ENCODE results near the gene TOX2.

The TOX2 gene

DNA sequence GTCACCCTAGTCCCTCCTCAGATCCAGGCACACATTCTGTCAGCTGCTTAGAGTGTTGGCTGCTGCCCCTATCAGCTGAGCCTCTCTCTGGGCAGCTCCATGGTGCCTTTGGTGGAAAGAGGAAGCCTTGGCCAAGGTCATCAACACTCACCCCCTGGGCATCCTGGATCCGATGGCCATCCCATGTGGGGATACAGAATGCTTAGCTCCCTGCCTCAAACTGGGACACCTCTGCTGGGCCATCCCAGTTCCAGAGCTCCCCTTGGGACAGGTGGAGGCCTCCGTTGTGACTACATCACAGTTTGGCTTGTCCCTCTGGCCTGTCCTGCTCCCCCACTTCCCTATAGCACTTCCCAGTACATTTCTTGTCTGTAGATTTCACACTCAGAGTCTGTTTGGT, 45.6 kb downstream of the TOX2 start:
- DNase-seq, result no peak

DNA sequence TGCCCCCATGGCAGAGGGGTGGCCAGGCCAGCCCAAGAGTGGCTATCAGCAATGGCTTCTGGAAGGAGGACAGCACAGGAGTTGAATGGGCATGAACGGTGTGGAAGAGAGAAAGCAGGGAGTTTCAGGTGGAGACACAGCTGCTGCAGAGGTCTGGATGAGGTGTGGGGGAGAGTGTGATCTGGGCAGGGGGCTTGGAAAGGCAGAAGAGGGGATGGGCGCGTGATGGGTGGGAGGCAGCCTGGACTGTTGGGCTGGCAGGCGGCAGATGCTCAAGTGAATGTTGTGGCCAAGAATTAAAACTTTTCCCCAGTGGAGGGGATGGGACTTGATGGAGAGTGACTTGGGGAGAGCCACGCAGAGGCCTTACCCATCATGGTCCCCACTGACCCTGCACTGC, 46.5 kb downstream of the TOX2 start:
- no peak for DNase-seq

DNA sequence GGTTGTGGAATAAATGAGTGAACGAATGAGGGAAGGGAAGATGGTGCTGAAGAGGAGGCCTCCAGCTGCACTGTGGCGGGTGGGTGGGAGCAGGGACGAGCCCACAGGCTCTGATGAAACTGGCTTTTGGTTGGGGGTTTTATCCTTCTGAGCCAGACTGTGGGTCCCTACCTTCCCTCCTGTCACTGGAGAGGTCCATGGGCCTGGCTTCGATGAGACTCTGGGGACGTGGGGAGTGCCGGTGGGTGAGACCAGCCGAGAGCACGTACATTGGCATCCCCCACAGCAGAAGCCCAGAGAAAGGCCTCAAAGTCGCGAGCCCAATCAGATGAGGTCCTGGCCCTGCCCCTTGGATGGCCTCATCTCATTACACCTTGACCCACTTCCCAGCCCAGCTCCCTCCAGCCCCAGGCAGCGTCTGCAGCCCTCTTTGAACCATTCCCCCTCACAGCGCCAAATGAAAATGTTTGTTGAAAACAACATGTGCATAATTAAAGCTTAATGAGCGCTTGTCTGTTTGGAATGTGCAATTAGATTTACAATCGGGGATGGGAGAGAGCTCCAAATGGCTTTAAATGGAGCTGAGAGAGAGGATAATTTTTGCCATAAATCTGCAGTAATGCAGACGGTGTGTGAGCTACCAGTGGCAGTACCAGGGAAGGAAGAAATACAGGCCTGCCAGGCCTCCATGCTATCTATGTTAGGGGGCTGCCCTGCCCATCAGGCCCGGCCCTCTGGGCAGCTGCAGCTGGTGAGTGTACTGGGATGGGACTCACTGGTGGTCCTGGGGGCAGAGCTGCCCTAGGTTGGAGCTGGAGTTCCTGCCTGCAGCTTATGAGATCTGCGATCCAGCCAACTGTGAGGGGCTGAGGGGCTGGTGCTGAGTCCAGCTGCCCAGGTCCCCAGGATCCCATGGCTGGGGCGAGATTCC, 47.2 kb downstream of the TOX2 start:
- DNase-seq, result no peak

DNA sequence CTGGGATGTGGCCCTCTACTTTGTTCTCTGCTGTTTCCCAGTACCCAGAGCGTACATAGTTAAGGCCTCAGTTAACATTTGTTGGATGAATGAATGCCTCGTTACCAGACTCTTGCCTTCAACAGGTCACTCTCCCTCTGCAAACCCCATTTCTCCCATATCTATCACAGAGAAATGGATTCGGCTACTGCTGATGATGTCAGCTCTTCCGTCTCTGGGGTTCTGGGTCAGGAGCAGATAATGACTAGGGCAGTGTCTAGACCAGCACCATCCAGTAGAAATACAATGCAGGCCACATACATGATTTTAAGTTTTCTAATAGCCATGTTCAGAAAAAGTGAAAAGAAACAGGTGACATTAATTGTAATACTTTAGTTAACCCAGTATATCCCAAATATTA, 47.9 kb downstream of the TOX2 start:
- DNase-seq, result no peak

DNA sequence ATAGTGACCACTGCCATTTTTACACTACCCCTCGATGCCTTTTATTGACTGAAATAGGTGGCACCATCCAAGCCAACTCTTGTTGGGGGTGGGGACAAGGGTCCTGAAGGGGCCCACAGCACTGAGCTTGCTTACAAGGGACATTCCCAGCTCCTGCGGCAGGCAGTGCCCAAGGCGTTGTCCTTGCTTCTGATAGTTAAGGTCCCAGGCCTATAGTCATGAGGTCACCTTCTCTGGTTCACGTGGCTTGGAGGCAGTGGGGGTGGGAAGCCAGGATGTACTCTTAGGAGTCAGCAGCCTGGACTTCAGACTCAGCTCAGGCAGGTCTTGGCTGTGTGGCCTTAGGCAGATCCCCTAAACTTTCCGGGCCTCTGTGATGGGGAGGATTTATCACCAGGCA, 48.6 kb downstream of the TOX2 start:
- DNase-seq, result no peak

DNA sequence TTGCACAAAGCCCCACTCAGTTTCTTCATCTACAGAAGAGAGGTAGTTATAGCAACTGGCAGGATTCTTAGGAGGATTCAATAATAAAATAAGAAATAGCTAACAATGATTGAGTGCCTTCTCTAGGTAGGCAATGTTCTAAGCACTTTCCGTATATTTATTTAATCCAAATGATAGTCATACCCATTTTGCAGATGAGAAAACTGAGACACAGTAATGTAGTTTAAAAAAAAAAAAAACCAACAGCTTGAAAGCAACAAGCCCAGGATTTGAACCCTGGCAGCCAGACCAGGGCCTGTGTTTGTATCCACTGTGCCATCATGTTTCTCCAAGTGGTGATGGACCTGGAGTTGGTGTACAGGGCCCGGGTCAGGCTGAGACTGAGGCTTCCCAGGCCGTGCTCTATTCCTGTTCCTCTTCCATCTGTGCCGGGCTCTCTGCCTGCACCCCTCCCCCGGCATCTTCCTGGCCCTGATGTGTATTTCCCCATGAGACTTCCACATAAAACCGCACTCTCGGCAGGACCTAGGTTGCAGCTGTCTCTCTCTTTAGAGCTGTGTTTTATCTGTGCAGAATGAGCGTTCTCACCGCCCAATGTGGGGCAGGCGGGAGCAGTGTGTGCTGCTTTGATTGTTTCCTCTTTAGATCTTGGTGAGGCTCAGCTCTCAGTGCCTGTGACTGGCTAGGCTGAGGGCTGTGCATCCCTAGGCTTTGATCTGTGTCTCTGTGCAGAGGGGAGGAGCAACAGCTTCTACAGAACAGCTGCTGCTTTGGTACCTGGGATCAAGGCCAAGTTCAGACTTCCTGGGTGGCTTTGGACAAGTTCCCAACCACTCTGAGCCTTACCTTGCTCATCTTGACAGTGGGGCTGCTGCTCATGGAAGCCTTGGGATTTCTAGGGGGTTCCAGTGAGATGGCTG, 49.5 kb downstream of the TOX2 start:
- peak; percentile 74 for DNase-seq

DNA sequence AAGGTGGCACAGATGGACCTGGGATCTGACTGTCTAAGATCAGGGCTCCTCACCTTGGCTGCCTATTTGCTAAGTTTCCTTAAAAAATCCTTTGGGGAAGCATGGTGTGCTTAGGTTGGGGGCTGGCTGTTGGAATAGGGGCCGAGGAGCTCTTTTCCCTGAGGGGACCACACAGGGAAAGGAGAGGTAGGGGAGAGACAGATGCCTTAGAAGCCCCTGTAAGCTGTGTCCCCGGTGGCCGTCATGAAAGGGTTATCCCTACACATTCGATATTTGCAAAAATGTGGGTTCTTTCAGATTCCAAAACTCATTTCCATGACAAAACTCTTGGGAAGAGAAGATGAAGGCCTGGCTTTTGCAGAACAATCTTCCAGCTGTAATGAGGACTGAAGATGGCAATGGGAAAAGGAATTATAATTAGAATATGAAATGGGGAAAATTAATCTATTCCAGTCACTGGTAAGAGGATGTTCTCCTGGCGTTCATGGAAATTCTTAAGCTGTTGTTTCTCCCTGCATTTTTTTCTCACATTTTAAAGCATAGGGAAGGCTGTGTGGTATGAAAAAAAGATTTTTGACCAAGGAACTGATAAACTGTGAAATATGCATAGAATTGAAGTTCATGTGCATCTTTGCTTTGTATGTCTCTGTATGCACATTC, 53.8 kb downstream of the TOX2 start:
- no peak for DNase-seq

GRCh38 chr20:43969028-43969447, 54.4 kb downstream of the TOX2 start:
- no peak for DNase-seq

- DNase-seq, result peak; percentile 37
Observed at GRCh38 chr20:43969501-43970182, 55.0 kb downstream of the TOX2 start.

DNA sequence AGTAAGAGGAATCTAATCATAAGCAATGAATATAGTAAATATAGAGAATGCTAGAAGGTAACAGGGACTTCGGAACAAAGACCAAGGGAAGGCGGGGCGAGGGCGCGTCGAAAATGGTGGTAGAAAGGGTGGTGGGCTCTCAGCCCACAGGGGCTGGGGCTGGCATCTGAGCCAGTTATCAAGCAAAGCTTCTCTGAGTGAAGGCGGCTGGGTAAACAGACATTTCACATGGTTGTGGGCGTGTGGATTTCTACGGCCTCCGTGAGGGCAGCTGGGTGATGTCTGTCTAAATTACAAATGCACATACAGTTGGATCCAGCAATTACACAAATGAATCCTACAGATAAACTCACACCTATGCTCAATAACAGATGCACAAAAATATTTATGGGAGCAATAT, 56.6 kb downstream of the TOX2 start:
- no peak for DNase-seq

GRCh38 chr20:43972051-43972450, 57.4 kb downstream of the TOX2 start:
- no peak for DNase-seq

GRCh38 chr20:43972692-43973091, 58.0 kb downstream of the TOX2 start:
- no peak for DNase-seq

DNA sequence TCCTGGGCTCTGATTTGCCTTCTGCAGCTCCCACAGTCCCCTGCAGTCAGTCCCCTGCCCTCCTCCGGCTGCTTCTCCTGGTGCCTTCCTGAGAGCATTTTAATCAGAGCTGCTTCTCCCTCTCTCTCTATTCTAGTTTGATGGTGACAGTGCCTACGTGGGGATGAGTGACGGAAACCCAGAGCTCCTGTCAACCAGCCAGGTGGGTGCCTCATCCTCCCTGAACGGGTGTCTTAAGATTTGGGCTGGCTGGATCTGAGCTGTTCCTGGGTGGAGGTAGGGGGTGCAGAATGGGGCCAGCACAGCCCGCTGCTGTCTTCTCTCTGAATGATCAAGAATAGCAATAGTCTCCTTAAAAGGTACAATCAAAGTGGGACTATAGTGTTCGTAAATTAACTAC, 58.6 kb downstream of the TOX2 start:
- no peak for DNase-seq

- DNase-seq, result no peak
Observed at GRCh38 chr20:43973671-43974450, 59.2 kb downstream of the TOX2 start.

DNA sequence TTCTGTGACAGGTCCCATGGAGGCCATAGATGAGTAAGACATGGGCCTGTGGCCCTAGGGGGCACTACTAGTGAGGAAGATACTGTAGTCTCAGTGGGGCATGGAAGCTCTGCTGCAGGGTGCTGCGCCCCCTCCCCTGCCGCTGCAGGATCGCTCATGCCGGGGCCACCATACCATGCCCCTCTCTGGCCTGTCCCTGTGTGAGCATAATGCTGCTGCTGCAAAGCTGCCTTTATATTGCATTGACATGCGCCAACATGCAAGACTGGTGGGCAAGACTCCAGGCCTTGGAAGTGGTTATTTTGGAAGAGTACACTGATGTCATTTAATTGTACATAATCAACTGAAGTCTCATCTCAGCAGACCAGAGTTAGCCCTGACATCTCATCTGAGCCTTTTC, 60.0 kb downstream of the TOX2 start:
- no peak for DNase-seq

GRCh38 chr20:43975096-43975768, 60.6 kb downstream of the TOX2 start:
- DNase-seq, result no peak

DNA sequence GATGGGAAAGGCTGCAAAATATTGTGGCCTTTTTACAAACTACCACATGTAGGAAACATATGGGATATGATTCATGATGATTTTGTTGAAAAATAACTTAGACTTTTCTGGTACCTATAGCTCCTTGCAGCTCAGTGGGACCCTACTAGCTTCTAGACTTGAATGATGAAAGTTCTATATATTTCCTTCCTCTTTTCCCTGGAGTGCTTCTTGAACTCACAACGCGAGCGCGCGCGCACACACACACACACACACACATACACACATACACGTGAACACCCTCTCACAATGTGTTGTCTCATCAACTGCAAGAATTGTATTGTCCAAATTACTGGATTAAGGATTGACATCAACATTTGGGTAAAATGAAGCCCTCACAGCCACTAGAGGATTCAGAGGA, 61.9 kb downstream of the TOX2 start:
- no peak for DNase-seq

DNA sequence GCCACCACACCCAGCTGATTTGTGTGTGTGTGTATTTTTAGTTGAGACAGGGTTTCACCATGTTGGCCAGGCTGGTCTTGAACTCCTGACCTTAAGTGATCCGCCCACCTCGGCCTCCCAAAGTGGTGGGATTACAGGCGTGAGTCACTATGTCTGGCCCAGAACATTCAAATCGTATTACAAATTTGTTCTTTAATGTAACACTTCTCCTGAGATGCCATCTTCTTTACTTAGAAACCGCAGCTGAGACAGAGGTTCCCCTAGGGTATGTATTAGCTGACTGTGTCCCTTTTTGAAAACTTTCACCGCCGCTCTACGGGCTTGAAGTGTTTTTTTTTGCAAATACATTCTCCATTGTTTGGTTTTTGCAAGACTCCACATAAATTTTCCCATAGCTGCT, 62.6 kb downstream of the TOX2 start:
- DNase-seq, result no peak

DNA sequence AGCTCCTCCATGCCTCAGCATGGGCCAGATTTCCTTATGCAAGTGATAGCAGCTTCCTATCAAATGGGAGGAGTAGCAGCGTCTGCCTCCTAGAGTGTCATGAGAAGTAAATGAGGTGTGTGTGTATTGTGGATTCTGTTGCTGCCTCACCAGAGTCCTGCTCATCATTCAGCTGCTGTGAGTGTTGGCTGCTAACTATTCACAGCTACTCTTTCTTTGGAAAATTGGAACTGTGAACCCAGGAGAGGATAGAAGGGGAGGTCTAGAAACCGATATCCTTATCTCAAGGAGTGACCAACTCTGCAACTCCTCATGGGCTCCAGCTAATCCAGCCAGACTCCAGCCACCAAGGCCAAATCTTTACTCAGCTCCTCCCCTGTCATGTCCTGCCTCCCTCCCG, 63.3 kb downstream of the TOX2 start:
- no peak for DNase-seq

DNA sequence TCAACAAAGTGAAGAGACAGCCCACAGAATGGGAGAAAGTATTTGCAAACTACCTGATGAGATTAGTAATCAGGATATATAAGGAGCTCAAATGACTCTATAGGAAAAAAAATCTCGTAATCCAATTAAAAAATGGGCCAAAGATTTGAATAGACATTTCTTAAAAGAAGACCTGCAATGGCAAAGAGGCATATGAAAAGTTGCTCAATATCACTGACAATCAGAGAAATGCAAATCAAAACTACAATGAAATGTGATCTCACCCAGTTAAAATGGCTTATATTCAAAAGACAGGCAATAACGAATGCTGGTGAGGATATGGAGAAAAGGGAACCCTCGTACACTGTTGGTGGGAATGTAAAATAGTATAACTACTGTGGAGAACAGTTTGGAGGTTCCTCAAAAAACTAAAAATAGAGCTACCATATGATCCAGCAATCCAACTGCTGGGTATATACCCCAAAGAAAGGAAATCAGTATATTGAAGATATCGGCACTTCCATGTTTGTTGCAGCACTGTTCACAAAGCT, 65.0 kb downstream of the TOX2 start:
- DNase-seq, result no peak

DNA sequence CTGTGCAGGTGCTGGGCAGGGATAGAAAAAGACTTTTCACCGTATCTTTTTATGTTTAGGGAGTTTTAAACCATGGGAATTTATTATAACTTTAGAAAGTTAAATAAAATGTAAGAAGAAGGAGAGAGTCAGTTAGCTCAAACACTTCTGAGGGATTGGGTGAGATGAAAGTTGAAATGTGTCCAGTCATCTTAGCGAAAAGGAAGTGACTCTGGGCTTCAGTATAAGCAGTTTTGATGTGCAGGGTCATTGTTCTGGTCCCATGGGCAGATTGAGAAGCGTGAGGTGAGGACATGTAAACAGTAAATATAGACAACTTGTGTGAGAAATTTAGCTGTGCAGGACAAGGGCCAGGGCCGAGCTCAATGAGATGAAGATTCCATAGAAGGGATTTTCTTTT, 66.9 kb downstream of the TOX2 start:
- no peak for DNase-seq
